Fibroblast of villous mesenchyme (primary cell): ENCODE measurements around the gene AMH. TPM values are rescaled to one million over a fixed set of nuclear protein-coding genes. Genes with fewer than 3 reads are reported as not detected.
A peak's percentile ranks its signal among the peaks of the same experiment; 100 is the strongest.

ENCODE experiments used
- DNase-seq: peaks from one replicate; pipeline ENCODE4 v3.0.0-alpha.2; 2010; ENCODE audit warnings: low read depth
- H3K4me3 ChIP-seq: 2 replicates; pipeline ENCODE4 v1.5.1; 2011; ENCODE audit warnings: low read depth, mild to moderate bottlenecking, low read length
- CTCF ChIP-seq: IDR thresholded peaks from 2 replicates; pipeline ENCODE4 v1.5.1; 2012; ENCODE audit warnings: low read depth, mild to moderate bottlenecking, low read length; ENCODE audit not compliant: insufficient read depth
- total RNA-seq: library from RNA; depleted of rRNA; stranded (reverse); fragments of >200 nt; gene quantifications from 2 replicates; pipeline ENCODE4 v1.2.3, GENCODE V29; 2012

AMH gene
- total RNA-seq, 1 donor: 1.3 TPM

GRCh38 chr19:2253106-2254063 lies 4.3 kb downstream of the AMH start:
- H3K4me3 ChIP-seq: no peak overlapping the region
- peak; percentile 32 for TF ChIP-seq CTCF
- no peak for DNase-seq

- no peak for DNase-seq
- TF ChIP-seq CTCF: peak; percentile 43
- no peak overlapping the region for H3K4me3 ChIP-seq
Measured at GRCh38 chr19:2254064-2254872, 5.1 kb downstream of the AMH start.

GRCh38 chr19:2255112-2255845 lies 6.2 kb downstream of the AMH start:
- H3K4me3 ChIP-seq: no peak overlapping the region
- no peak for TF ChIP-seq CTCF
- DNase-seq: no peak

- no peak for DNase-seq
- TF ChIP-seq CTCF: no peak
- H3K4me3 ChIP-seq: no peak within 1 kb of the TSS
Measured at GRCh38 chr19:2255982-2256685, 7.0 kb downstream of the AMH start, which contains the start of gene JSRP1. Gene JSRP1 (minus strand): TSS chr19:2256417. CDS start chr19:2255314, 1,103 bp downstream.

GRCh38 chr19:2259336-2259735 lies 10.2 kb downstream of the AMH start:
- DNase-seq: no peak
- H3K4me3 ChIP-seq: no peak overlapping the region
- TF ChIP-seq CTCF: no peak

- TF ChIP-seq CTCF: no peak
- H3K4me3 ChIP-seq: no peak overlapping the region
- DNase-seq: peak; percentile 58
Measured at GRCh38 chr19:2260341-2260805, 11.2 kb downstream of the AMH start.
